NK-92 treated with Interleukin-12 subunit alpha and Interleukin-12 subunit beta, amount 100 ng/mL, for 24 hours (cell line): ENCODE measurements around the gene CFAP99.
"Not testable (repeated sequence)": the region's sequence is repeated elsewhere in the genome, so short reads cannot be mapped to it uniquely, and the experiment has no call there.

Experiments used
- DNase-seq: peaks from one replicate; lab custom pipeline; 2025; lab: John Stamatoyannopoulos, UW

Gene CFAP99

DNA sequence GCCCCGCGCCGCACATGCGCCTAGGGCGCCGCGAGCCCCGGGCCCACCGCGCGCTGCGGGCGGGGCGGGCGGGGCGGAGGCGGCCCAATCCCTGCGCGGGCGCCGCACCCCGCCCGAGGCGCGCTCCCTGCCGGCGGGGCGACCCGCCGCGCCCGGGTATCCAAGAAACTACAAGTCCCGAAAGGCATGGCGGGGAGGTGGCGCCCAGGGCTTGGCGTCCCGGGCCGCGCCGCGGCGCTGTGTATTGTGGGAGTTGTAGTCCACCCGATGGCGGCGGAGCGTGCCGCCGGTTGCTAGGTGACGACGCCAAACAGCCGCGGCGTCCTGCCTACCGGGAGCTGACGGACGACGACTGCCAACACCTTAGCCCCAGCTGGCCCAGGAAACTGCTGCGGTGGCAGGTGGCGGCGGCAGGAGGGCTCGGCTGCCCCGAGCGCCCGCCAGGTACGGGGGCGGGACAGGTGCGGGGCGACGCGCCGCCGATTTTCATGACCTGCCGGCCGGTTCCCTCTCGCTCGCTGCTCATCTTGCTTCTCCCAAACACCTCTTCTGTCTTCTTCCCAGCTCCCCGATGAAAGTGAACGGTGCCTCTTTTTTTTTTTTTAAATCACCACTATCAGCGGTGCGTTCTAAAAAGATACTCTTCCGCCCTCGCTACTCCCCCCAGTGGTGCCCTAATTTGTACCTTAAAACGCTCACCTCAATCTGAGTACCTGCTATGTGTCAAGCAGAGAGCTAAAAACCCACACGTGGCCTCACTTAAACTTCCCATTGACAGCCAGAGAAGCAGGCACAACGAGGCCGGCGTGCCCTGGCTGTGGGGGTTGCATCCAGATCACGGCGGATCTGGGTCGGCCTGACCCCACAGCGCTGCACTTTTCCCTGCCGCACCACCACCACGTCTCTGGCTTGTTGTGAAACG, at the start of gene CFAP99:
Gene CFAP99, plus strand, starts transcription at position 306 of the 922 bp plus-strand sequence.
- DNase-seq: peak; percentile 98

DNA sequence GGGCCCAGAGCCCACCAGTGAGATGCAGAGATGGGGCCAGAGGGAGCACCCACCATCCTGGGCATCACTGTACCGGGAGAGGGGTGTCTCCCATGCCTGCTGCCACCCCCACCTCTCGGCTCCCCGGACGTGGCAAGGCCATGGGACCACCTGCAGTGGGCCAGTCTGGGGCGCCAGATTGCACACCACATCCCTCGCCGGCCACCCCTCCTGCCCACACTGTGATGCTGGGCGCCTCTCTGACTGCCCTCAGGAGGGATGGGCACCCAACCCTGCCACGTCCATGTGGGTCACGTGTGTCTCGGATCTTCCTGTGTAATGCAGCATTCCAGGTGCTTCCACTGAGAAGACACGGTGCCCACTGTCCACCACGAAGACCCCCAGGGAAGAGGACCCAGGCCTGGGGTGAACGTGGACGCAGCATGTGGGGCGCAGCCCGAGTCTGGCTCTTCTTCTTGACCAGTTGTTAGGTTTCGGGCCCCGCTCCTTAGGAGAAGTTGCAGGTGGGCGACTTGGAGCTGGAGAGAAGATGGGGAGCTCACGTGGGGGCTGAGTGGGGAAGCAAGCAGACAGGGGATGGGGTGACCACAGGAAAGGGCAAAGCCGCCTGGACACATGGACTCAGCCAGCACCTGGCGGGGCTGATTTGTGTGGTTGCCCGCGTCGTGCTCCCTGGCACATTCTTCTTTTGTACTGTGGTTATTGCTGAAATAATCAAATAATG, 48.0 kb upstream of the CFAP99 start:
- no peak for DNase-seq

GRCh38 chr4:2371765-2372487, 46.8 kb upstream of the CFAP99 start:
- no peak for DNase-seq

DNA sequence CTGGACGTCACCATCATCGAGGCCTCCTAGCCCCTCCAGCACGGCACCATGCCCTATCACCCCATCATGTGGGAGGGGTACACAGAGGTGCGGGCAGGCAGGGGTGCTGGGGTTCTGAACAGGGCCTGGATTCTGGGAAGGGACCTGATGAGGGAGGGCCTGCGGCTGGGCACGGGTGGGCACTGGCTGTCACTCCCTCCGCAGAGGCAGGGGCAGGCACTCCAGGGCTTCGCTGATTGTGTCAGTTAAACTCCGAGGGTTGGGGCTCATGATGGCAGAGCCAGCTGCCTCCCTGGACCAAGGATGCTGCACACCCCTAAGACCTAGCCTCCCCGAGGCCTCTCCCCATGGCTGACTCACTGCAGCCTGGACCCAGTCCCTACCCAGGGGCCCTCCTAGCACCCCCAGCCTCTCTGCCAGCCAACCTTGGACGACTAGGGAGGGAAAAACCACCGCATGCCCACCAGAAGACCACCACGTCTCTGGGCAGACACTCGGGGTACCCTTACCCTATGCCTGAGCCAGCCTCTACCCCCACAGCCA, 46.2 kb upstream of the CFAP99 start:
- no peak for DNase-seq

GRCh38 chr4:2373532-2373931, 45.2 kb upstream of the CFAP99 start:
- DNase-seq: no peak

- no peak for DNase-seq
These were observed 43.3 kb upstream of the CFAP99 start for GRCh38 chr4:2375427-2375826.

- no peak for DNase-seq
These were observed 41.5 kb upstream of the CFAP99 start for GRCh38 chr4:2377241-2377640.

- DNase-seq: no peak
These were observed 40.4 kb upstream of the CFAP99 start for GRCh38 chr4:2378401-2378800.

GRCh38 chr4:2378898-2379297, 39.9 kb upstream of the CFAP99 start:
- DNase-seq: no peak

DNA sequence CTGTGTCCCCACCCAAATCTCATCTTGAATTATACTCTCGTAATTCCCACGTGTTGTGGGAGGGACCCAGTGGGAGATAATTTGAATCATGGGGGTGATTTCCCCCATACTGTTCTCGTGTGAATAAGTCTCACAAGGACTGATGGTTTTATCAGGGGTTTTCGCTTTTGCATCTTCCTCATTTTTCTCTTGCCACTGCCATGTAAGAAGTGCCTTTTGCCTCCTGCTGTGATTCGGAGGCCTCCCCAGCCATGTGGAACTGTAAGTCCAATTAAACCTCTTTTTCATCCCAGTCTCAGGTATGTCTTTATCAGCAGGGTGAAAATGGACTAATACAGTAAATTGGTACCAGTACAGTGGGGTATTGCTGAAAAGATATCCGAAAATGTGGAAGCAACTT, 38.2 kb upstream of the CFAP99 start:
- DNase-seq: not testable (repeated sequence)

DNA sequence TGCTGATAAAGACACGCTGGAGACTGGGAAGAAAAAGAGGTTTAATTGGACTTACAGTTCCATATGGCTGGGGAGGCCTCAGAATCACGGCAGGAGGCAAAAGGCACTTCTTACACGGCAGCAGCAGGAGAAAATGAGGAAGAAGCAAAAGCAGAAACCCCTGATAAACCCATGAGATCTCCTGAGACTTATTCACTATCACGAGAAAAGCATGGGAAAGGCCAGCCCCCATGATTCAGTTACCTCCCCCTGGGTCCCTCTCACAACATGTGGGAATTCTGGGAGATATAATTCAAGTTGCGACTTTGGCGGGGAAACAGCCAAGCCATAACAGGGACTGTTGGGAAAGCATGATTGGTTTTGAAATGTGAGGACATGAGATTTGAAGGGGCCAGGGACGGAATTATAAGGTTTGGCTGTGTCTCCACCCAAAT, 36.0 kb upstream of the CFAP99 start:
- DNase-seq: not testable (repeated sequence)

DNA sequence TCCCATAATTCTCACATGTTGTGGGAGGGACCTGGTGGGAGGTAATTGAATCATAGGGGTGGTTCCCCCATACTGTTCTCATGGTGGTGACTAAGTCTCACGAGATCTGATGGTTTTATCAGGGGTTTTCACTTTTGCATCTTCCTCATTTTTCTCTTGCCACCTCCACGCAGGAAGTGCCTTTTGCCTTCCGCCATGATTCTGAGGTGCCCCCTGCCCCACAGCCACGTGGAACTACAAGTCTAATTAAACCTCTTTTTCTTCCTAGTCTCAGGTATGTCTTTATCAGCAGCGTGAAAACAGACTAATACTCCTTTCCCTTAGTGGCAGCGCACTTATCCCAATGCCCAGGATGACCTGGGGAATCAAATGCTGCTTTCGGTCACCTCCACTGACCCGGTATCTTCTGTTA, 35.5 kb upstream of the CFAP99 start:
- not testable (repeated sequence) for DNase-seq

- no peak for DNase-seq
These were observed 35.0 kb upstream of the CFAP99 start for GRCh38 chr4:2383760-2384159.

DNA sequence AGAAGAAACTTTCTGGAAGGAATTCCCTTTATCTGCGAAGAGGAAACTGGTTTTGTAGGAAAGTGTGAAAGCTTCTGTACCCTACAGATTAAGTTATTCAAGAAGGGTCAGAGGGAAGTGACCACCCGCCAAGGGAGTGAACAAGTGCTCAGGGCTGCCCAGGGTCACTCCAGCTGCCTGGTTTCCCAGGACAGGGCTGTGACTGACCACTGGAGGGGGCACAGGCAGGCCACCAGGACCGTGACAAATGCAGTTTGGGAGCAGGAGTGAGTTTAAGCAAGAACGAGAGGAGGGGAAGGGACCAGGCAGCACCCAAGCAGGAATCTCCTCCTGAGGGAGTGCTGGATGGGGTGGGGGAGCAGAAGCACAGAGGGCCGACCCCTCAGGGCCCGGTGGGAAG, 34.5 kb upstream of the CFAP99 start:
- no peak for DNase-seq

DNA sequence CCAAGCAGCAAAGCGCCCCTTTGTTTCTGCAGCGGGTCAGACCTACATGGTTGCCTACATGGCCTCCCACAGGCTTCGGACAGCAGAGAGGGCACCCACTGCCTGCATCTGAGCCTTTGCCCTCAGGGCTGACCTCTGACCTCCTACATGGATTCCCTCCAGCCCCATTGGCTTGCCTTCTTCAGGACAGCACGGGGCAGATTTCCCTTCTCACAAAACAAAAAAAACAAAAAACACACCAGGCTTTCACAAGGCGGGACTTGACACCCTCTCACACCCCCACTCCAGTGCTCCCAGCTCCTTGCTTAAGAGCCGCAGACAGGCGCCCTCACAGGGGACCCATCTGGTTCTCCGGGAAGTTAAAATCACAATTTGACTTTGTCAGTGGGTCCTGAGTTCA, 33.2 kb upstream of the CFAP99 start:
- no peak for DNase-seq

GRCh38 chr4:2386717-2387116, 32.0 kb upstream of the CFAP99 start:
- no peak for DNase-seq

DNA sequence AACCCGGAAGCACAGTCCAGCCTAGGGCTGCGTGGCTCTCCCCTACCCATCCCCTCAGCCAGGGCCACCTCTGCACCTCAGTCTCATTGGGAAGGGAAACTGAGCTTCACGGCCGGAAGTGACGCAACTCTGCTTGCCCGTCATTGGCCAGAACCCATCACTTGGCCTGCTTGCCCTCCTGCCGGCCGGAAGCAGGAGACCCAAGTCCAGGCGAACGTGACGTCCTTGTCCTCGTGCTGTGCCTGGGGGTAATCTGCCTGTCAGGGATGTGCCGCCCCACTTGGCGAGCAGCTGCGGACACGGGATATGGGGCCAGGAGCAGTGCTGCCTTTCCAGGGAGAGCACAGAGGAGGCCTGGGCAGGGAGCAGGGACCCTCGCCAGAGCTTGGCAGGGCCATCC, 31.5 kb upstream of the CFAP99 start:
- no peak for DNase-seq

- DNase-seq: no peak
These were observed 30.9 kb upstream of the CFAP99 start for GRCh38 chr4:2387829-2388228.

GRCh38 chr4:2388429-2389182, 30.1 kb upstream of the CFAP99 start:
- DNase-seq: no peak

- DNase-seq: no peak
These were observed 29.1 kb upstream of the CFAP99 start for GRCh38 chr4:2389691-2390090.

DNA sequence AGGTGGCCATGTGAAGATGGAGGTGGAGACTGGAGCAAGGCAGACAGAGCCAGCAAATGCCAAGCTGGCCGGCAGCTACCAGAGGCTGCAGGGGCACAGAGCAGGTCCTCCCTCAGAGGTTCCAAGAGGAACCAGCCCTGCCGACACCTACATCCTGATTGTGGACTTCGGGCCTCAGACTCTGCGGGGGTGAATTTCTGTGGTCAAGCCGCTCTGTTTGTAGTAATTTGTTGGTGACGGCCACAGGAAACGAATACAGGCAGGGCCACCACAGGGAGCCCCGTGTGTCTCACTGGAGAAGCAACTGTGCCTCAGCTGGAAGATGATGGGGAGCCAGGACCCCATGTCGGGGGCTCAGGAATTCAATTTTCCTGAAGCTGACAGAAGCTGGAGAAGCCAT, 28.6 kb upstream of the CFAP99 start:
- DNase-seq: no peak
